HG02642 (cell line): Measurements from ENCODE around the gene IRX3.

Source experiments
- ATAC-seq: cut with Tn5 transposase; IDR thresholded peaks from one replicate; pipeline ENCODE4 v1.9.1; 2021; ENCODE audit warnings: mild to moderate bottlenecking; ENCODE audit not compliant: unreplicated experiment, poor library complexity

IRX3 gene

DNA sequence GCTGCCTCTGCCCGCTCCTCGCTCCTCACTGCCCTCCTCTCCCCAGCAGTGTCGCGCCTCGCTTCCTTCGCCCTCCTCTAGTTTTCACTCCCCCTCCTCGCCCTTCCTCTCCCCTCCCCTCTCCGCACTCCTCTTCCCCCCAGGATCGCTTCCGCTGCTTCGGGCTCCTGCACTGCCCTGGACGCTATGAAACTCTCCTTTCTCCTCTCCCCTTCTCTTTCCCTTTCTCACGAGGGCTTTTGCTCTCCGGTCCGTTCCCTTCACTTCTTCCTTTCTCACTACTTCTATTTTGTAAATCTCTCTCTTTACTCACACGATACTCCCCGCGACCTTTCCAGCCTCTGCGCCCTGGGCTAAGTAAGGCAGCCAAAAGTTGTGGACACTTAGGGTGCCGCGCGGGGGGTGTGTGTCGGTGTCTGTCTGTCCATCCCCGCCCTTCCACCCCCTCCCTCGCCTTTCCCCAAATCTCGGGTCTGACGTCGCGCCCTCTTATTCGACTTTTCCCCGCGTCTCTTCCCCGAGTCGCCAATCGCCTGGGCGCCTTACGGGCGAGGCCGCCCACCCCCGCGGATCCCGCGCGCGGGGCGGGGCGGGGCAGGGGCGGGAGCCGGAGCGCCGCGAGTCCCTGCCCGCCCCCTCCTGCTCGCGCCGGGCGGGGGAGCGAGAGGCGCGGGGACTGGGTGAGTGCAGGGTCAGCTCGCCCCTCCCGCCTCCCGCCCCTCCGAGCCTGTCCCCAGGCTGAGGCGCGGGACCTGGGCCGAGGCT, at the start of gene IRX3:
Gene IRX3 (minus strand): TSS at position 422 of the 765 bp plus-strand sequence. CDS start 737 bp downstream, outside the sequence.
- ATAC-seq = no peak

DNA sequence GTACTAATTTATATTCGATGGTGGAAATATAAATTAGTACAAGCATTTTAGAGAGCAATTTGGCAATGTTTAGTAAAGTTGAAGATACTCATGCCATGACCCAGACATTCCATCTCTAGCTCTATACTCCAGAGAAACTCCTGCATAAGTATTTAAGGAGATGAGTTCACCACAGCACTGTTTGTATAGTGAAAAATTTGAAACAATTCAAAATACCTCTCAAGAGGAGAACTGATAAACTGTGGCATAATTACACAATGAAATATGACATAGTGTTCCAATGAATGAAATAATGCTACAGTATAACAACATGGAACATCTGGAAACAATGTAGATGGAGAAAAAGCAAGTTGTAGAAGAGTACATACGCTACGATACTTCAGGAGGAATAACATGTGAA, 48.6 kb upstream of the IRX3 start:
- no peak for ATAC-seq

DNA sequence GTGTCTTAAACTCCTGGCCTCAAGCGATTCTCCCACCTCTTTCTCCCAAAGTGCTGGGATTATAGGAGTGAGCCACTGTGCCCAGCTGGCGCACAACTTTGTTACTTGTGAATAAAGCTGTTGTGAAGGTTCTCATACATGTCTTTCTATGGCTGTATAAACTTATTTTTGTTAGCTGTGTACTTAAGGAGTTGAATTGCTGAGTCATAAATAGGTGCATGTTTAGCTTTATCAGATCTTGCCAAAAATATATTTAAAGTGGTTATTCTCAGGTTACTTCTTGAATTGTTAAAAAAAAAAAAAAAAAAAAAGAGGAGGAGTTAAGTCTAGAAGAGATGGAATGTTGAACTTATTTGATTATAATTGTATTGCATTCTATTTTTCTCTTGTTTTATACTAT, 47.6 kb upstream of the IRX3 start:
- no peak for ATAC-seq

DNA sequence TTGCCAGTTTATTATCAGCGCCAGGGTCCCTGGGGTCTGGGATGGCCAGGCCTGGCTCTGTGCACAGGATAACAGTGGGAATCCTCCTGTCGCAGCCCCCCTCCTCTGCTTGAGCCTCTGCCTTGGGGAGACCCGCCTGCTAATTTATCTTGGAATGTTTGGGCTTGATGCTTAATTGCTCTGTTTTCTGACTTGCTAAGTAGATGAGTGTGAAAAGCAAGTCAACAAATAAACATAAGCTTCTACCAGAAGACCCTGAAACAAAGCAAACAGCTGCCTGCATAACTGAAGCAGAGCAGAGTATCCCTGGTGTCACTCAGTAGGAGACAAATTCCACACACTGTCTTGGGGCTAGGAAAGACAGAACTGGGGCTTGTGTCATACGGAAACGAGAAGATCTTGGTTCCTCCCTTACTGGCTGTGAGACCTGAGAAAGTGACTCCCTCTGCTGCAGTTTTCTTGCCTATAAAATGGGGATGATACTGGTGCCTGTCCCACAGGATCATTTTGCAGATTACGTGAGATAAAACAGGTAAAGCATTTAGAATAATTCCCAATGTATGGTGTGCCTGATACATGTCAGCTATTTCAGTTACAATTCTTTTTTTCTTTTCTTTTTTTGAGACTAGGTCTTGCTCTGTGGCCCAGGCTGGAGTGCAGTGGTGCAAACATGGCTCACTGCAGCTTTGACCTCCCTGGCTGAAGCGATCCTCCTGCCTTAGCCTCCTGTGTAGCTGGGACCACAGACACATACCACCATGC, 44.8 kb upstream of the IRX3 start:
- no peak for ATAC-seq

DNA sequence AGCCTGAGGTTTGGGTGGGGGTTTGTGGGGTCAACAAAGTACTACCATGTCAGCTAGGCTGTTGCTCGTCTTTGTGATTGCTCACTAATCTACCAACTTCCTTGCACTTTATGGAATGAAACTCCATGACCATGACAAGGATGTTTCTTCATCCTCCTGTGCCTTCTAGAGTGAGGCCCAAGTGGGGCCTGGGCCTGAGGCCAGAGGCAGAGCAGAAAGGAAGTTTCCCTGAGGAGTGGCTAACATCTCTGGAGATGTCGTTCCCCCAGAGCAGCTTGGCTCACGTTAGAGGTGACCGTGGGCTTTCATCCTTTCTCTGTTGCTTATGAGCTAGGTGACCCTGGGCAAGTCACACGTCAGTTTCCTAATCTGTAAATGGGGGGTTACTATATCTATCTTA, 41.0 kb upstream of the IRX3 start:
- ATAC-seq = no peak

DNA sequence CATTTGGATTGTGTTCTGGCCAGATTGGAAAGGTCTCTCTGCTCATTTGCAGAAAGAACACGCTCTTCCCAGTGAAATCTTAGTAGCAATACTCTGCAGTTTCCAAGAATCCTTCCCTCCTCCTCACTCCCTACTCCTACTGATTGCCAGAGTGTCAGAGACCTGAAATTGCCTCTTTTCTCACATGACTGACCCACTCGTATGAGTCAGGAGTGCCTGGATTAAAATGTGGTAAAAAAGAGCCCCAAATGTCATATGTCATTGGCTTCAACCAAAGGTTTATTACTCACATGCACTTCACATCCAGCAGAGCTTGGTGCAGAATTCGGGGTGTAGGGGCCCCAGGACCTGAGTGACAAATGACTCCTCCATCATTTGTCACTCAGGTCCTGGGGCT, 39.7 kb upstream of the IRX3 start:
- ATAC-seq = no peak

DNA sequence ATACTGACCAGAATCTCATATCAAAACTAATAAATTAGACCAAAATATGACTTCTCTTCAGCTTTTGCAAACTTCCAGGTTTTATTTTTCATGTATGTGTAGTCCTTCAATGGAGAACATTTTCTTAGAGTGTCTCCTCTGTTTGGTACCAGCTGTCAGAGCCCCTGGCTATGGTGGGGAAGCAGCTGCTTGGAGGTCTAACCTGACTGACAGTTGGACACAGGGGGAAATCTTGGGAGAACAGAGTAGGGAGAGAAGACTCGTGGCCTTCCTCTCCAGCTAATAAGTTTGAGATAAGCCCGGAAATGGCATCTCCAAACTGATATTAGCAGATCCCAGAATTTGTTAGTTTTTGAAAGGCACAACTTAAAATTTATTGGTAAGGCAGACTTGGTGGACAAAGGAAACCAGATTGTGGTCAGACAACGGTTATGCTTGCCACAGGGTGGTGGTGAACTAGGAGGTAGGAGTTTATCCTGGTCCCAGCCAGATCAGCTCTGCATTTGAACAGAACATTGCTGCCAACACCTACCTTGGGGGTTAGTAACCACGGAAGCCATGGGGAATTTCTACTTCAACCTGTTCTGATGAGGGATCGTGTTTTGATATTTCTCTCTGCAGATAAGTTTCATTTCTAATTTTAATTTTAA, 39.2 kb upstream of the IRX3 start:
- ATAC-seq = no peak

DNA sequence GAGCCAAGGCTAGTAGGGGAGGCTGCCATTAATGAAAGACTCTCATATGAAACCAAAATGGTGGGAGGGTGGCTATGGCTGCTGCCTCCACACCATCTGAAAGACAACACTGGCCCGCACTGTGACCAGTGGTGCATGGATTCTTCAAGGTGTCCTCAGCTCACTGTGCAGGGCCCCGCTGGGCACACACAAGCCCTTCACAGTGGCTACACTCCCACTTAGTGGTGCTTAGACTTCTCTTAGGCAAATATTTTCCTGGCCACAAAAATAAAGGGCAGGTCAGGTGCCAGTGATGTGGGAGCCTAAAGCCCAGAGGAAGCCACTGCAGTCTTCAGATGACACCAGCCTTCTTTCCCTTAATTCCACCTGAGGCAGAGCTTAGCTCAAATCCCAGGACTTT, 38.1 kb upstream of the IRX3 start:
- ATAC-seq = no peak

DNA sequence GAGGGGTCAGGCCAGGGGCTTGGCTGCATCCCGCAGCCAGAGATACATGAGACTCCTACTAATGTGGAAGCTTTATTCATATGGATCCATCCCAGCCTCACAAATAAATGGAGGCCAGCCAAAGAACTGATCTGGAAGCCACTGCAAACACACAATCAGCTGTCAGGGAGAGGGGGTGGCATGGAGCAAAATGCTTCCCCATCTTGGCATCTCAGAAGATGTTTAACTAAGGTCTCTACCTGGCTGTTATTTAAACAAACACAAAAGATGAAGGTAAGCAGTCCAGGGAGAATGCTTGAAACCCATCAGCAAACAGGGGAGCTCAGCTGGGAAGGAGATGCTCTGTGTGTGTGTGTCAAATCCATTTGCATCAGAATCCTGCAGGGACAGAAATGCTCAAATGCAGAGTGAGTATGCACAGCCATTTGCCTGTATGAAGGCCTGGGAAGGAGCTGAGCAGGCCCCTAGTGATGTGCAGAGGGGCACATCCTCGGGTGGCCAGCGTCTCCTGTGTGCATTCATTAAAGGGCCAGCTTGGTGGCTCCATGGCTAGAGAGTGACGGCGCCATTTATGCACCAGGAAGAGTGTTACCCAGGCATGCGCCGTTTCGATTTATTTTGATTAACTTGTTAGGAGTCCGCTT, 34.2 kb upstream of the IRX3 start:
- ATAC-seq = no peak

DNA sequence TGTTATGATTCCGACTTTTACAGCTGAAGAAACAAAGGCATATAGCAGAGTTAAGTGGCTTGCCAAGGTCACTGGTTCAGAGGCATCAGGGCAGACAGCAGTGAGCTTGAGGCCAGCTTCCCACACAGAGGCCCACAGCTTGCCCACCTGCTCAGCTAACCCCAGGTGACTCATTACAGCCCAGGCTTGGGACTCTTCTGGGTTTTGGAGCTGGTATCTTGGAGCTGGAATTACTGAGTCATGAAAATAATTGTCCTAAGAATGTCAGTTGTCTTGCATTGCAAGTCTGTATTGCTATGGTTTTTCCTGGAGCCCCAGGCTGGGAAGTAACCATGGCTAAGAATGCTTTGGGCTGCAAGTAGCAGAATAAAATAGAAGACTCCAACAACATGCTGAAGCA, 32.4 kb upstream of the IRX3 start:
- ATAC-seq = no peak

DNA sequence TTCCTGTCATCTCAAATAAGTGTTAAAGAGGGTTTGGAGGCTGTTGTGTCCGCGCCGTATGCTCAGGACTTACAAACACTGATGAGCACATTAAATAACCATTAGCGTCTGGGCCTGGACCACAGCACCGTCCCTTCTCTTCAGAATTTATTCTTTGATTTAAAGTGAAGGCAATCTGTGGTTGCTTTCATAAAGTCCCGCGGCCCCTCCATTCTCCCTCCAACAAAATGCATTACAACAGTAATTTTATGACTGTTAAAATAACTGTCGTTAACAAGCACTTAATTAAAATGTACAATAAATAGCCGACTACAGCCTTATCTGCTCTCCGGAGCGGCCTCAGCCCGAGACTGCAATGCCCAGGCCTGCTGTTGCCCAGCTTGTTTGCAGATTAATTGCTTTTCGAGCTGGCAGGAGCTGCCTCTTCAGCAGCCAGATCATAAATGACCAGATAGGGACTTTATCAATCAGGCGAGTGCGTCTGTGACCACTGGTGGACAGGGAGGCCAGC, 30.6 kb upstream of the IRX3 start:
- no peak for ATAC-seq

DNA sequence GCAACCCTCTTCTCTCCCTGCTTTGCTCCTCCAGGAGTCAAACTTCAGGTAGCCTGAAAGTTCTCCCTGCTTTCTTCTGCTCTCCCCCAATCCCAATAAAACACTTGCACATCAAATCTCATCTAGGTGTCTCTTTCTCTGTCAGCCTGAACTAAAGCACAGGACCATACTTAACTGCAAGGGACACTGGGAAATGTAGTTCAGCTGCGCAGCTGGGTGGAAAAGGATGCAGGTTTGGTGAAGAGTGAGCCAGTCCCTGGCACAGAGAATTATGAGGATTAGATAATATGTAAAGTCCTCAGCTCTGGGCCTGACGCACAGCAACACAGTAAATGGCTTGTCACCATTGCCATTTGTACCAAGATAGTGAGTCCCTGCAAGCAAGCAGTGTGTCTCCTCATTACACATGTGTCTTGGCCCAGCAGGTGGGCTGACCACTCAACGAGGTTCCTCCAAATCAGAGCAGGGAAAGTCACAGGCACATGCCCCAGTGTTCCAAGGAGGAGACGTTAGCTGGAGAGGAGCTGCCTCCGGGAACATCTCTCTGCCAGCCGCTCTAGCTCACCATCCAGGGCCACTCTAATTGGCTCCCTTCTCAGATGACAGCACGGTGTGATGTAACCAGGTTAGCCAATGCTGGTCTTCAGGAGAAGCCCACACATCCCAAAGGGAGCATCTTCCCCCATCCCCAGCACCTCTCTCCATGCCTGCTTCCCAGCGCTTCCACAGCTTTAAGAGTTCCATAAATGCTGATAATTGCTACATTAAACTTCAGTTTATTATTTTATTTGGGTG, 29.7 kb upstream of the IRX3 start:
- ATAC-seq = no peak

DNA sequence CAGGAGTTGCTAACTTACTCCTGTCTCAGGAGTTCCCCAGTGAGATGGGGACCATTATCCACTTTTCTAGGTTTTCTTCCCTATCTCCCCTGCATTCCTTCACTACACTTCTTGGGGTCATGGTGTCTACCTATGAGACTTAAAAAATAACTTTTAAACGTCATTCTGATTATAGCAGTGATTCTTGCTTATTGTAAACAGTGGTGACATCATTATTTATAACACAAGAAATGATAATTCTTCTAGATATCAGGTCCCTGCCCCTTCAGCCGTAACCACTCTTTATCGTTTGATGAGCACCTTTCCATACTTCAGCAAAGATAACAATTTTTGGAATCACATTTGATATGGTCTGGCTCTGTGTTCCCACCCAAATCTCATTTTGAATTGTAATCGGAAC, 27.2 kb upstream of the IRX3 start:
- ATAC-seq = no peak

DNA sequence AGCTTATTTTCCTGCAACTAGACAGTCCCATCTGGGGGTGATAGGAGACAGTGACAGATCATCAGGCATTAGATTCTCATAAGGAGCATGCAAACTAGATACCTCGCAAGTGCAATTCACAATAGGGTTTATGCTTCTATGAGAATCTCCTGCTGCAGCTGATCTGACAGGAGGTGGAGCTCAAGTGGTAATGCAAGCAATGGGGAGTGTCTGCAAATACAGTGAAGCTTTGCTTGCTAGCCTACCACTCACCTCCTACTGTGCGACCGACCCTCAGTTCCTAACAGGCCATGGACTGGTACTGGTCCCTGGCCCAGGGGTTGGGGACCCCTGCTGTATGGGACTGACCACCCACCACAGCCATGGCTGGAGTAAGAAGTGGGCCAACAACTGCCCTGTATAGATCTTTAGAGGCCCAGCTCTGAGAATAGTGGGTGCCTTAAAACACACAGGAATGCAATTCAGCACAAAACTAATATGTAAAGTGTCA, 26.0 kb upstream of the IRX3 start:
- ATAC-seq = no peak

DNA sequence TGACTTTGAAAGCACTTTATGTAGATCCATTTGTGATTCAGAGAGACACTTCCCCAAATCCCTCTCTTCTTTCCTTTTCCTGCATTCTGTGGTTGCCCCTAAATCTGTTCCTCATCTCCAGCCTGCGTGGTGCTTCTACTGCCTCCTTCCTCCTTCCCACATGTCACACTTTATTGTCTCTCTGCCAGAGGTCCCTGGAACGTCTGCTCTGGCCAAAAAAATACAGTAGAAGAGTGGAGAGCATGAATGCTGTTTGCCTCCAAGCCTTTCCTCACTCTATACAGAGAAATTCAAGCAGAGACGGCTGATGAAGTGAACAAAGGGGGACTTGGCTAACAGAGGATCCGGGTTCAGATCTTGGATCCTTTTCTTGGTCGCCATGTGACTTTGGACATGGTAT, 22.8 kb upstream of the IRX3 start:
- no peak for ATAC-seq

DNA sequence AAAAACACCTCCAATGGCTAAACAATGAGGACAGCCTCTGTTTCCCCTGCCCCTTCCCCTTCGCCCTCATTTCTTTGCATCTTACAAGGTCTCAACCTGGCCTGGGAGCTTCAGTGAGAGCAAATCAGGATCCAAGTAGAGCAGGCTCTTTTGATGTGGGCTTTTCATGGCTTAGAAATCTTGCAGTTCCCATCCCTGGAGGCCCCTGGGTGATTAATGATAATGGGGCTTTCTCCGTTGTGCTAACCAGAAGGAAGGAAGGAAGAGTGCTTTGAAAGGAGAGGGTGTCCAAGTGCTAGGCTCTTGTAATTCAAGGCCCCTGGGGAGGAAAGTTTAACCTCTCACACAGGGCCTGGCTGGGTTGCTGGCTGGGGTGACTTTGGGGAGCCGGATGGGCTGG, 18.5 kb upstream of the IRX3 start:
- ATAC-seq = no peak

DNA sequence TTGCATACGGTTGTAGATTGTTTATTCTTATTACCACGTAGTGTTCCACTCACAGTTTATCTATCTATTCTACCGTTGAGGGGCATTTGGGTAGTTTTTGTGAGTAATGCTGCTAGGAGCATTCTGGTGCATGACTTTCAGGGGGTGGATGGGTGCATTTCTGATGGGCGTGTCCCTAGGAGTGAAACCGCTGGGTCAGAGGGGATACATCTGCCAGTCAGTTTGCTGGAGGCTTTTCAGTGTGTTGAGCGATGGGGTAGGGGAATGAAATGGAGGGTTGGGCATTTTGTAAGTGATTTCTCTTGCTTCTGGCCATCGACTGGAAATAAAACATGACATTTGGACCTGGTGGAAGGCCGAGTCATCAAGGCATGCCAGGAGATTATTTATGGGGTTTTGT, 17.0 kb upstream of the IRX3 start:
- ATAC-seq = no peak

DNA sequence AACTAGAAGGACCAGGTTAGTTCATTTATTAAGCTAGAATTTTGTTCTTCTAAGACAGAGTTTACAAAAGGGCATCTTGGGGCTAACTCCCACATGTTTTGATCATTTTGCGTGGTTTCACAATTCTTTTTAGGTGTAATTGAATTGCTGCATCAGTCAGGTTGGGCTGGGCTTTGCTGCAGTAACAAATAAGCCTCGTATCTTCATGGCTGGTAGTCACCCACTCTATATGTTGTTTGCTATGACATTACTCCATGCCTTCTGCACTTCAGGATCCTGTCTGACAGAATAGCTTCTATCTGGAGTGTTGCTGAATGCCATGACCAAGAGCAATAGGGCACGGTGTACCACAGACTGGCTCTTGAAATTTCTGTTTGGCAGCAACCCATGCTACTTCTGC, 10.6 kb upstream of the IRX3 start:
- ATAC-seq = no peak

DNA sequence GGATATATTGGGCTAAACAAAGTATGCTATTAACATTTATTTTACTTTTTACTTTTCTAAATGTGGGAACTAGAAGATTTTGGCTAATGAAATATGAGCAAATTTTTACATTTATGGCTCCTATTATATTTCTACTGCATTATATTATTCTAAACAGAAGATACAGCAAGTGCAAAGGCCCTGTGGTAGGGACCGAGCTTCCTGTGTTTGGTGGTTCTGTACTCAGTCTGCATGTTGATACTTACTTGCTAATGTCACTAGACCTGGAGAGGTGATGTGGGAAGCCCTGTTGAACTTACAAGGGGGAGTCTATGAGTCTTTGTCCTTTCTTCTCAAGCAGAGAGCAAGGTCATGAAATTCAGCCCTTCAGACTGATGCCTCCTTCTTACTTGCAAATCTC, 10.0 kb upstream of the IRX3 start:
- no peak for ATAC-seq
